Panc1 (cell line): Measurements from ENCODE around the gene CSN2. TPM values are rescaled to one million over a fixed set of nuclear protein-coding genes. Genes with fewer than 3 reads are reported as not detected.
"Not testable (repeated sequence)": the region's sequence is repeated elsewhere in the genome, so short reads cannot be mapped to it uniquely, and the experiment has no call there.

Experiments used
- ATAC-seq: fragments of 200-7000 bp; cut with Tn5 transposase; 2 replicates; pipeline ENCODE4 v1.9.1; 2020; ENCODE audit warnings: mild to moderate bottlenecking, moderate library complexity
- BruUV-seq: library from RNA; stranded (reverse); fragments of 400-500 nt; replicated peaks from 2 replicates; lab custom pipeline; 2021; lab: Mats Ljungman, UMichigan
- CTCF ChIA-PET: fragments of 300-600 bp; sonication (Branson Sonifier 250); formaldehyde crosslinking; loops from one replicate; lab custom pipeline; 2022; ENCODE audit warnings: antibody characterized with exemption; lab: Charles Lee
- POLR2A ChIA-PET: fragments of 300-600 bp; sonication (Branson Sonifier 250); formaldehyde crosslinking; loops from one replicate; lab custom pipeline; 2022; ENCODE audit warnings: antibody characterized with exemption; lab: Charles Lee
- DNase-seq: peaks from one replicate; pipeline ENCODE4 v3.0.0-alpha.2; 2010; ENCODE audit warnings: low read depth, low spot score
- H3K27ac ChIP-seq: 2 replicates; pipeline ENCODE4 v1.5.1; 2011; ENCODE audit warnings: mild to moderate bottlenecking, low read length, inconsistent platforms
- H3K27me3 ChIP-seq: fragments of 200-500 bp; sonication (Bioruptor generic); 2 replicates; pipeline ENCODE4 v1.6.0; 2014; ENCODE audit warnings: low read length, inconsistent platforms; ENCODE audit not compliant: control insufficient read depth, insufficient read depth
- H3K36me3 ChIP-seq: fragments of 200-500 bp; sonication (Bioruptor generic); 2 replicates; pipeline ENCODE4 v1.5.1; 2014; ENCODE audit warnings: inconsistent platforms, mild to moderate bottlenecking, low read length, moderate library complexity; ENCODE audit not compliant: control insufficient read depth, insufficient read depth
- H3K4me1 ChIP-seq: 2 replicates; pipeline ENCODE4 v1.5.1; 2011; ENCODE audit warnings: inconsistent platforms, mild to moderate bottlenecking, low read length, moderate library complexity; ENCODE audit not compliant: control insufficient read depth, insufficient read depth
- H3K4me3 ChIP-seq, 2 experiments: 2 replicates each; pipeline ENCODE4 v1.5.1; 2011 to 2012; ENCODE audit warnings: low read depth in 2 of 2, low read length in 2 of 2, mild to moderate bottlenecking in 2 of 2, inconsistent platforms in 1 of 2, moderate library complexity in 1 of 2
- H3K9me3 ChIP-seq: fragments of 200-500 bp; sonication (Bioruptor generic); 2 replicates; pipeline ENCODE4 v1.5.1; 2014; ENCODE audit warnings: low read depth, mild to moderate bottlenecking, inconsistent platforms, low read length, moderate library complexity; ENCODE audit not compliant: control insufficient read depth, insufficient read depth
- CTCF ChIP-seq: fragments of 450-650 bp; IDR thresholded peaks from 2 replicates; pipeline ENCODE4 v1.5.1; 2017; ENCODE audit warnings: mild to moderate bottlenecking
- POLR2AphosphoS5 ChIP-seq: IDR thresholded peaks from 2 replicates; pipeline ENCODE4 v1.6.1; 2012; ENCODE audit warnings: mild to moderate bottlenecking, low read depth, low read length, moderate library complexity
- REST ChIP-seq, 2 experiments: IDR thresholded peaks; 2 replicates each; pipeline ENCODE4 v1.6.1; 2011 to 2012; ENCODE audit warnings: low read depth in 2 of 2, control low read depth in 1 of 2, low read length in 1 of 2, mild to moderate bottlenecking in 1 of 2, moderate library complexity in 1 of 2; ENCODE audit not compliant: insufficient read depth in 1 of 2
- SIN3A ChIP-seq: IDR thresholded peaks from 2 replicates; pipeline ENCODE4 v1.6.1; 2012; ENCODE audit warnings: low read depth, mild to moderate bottlenecking, low read length, moderate library complexity, borderline replicate concordance; ENCODE audit not compliant: insufficient read depth
- TCF7L2 ChIP-seq: IDR thresholded peaks from 2 replicates; pipeline ENCODE4 v1.6.1; 2011; ENCODE audit warnings: mild to moderate bottlenecking, low read depth, low read length, inconsistent platforms
- in situ Hi-C: cut with HindIII; loops from 2 replicates; pipeline ENCODE4 v1.10.0; 2016; ENCODE audit warnings: low sequenced_read_pairs, low pct_unique_long_range_greater_than_20kb
- intact Hi-C: fragments of 100-400 bp; cut with micrococcal nuclease; formaldehyde crosslinking; loops from one replicate; pipeline ENCODE4 v1.10.0; 2022; ENCODE audit not compliant: unreplicated experiment
- total RNA-seq: library from RNA; stranded (reverse); gene quantifications from one replicate; pipeline ENCODE4 v1.2.1, GENCODE V29; 2021; ENCODE audit not compliant: unreplicated experiment

CSN2 gene
- total RNA-seq, 1 experiment from 2014 or later = not detected

- intact Hi-C loops = no loop called here
- no peak for ATAC-seq
- Histone ChIP-seq H3K4me3 (no peak overlapping the region), H3K36me3 (no peaks in the 10 kb centered on the region; the same call in 1 of the 2 replicates), H3K9me3 (no peaks in the 10 kb centered on the region), H3K27me3 (no peaks in the 10 kb centered on the region), H3K4me1 (no peaks in the 10 kb centered on the region), H3K27ac (no peak overlapping the region)
- no TSS peak for BruUV-seq
- ChIA-PET POLR2A (no interaction called here), CTCF (no interaction called here)
- DNase-seq = no peak
- TF ChIP-seq POLR2AphosphoS5 (no peak), SIN3A (no peak)
- in situ Hi-C loops = no loop called here
These were observed 29.0 kb downstream of the CSN2 start for GRCh38 chr4:69936566-69936965.

GRCh38 chr4:69934150-69934549 lies 31.4 kb downstream of the CSN2 start:
- H3K27me3 ChIP-seq = no peaks in the 10 kb centered on the region
- H3K4me1 ChIP-seq = no peaks in the 10 kb centered on the region
- ChIA-PET CTCF (no interaction called here), POLR2A (no interaction called here)
- in situ Hi-C loops (no loop called here), intact Hi-C loops (no loop called here)
- no peaks in the 10 kb centered on the region for H3K9me3 ChIP-seq
- no peak overlapping the region for H3K27ac ChIP-seq
- DNase-seq = no peak
- TF ChIP-seq REST (IDR thresholded peaks at IDR 0.05; ENCODE audit: insufficient read depth in 1 of 2, low read depth in 2 of 2, low read length in 1 of 2) (no peak), TCF7L2 (no peak)
- no peak overlapping the region for H3K4me3 ChIP-seq
- BruUV-seq = no TSS peak
- ATAC-seq = no peak
- no peaks in the 10 kb centered on the region for H3K36me3 ChIP-seq

GRCh38 chr4:69930768-69931167 lies 34.8 kb downstream of the CSN2 start, which contains the start of gene CSN1S1:
CSN1S1 (plus strand) TSS chr4:69931068; CDS start chr4:69932556, 1,488 bp downstream.
- ChIA-PET CTCF (no interaction called here), POLR2A (no interaction called here)
- intact Hi-C loops (no loop called here), in situ Hi-C loops (no loop called here)
- BruUV-seq = no TSS peak
- DNase-seq (no peak), ATAC-seq (no peak)
- H3K4me1 ChIP-seq = no peaks in the 10 kb centered on the region
- H3K4me3 ChIP-seq = no peak within 1 kb of the TSS
- TF ChIP-seq CTCF (no peak), TCF7L2 (no peak), REST (IDR thresholded peaks at IDR 0.05; ENCODE audit: insufficient read depth in 1 of 2, low read depth in 2 of 2, low read length in 1 of 2) (no peak), POLR2AphosphoS5 (no peak), SIN3A (no peak)
- no peaks in the 10 kb centered on the region for H3K9me3 ChIP-seq
- no peaks in the 10 kb centered on the region for H3K27me3 ChIP-seq
- no peak within 1 kb of the TSS for H3K27ac ChIP-seq
- H3K36me3 ChIP-seq = no peaks in the 10 kb centered on the region

- DNase-seq, H3K9me3 ChIP-seq, POLR2A ChIA-PET, ATAC-seq, H3K27ac ChIP-seq, in situ Hi-C loops, CTCF ChIA-PET, BruUV-seq, H3K36me3 ChIP-seq, H3K4me3 ChIP-seq, intact Hi-C loops, H3K4me1 ChIP-seq, H3K27me3 ChIP-seq: not testable (repeated sequence)
These were observed 41.6 kb downstream of the CSN2 start for GRCh38 chr4:69923782-69924410.
